ENCODE measurements around the gene ZFAND3. TPM values are rescaled to one million over a fixed set of nuclear protein-coding genes. Genes with fewer than 3 reads are reported as not detected.

ZFAND3 gene
- total RNA-seq, 2 experiments from 2014 or later = 34.4 to 37.0 TPM

DNA sequence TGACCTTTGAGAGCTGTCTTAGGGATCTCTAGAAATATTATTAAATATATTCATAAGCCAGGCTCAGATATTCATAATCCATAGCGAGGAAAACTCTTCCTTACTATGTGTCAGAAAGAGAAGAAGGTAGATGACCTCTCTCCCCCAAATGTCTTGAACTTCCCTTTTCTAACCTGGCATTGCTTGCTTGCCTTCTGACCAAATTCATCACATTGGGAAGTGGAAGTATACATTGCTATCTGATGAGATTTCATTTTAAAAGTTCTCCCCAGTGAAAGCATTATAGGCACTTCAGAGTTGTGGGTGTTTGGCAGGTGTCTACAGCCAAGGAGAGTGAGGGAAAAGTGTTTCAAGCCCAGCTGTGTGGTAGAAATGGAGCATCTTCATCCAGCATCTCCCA lies 197.3 kb downstream of the ZFAND3 start:
- H3K4me1 Mint-ChIP-seq (ENCODE audit: low read depth) = peaks cover 73% of the 10 kb centered on the region
- H3K27ac Mint-ChIP-seq = no peak overlapping the region
- Histone ChIP-seq H3K4me3 (ENCODE audit: low read length) (no peak overlapping the region), H3K4me1 (ENCODE audit: insufficient read depth, low read length) (no peaks in the 10 kb centered on the region), H3K9me3 (ENCODE audit: control insufficient read depth in 1 of 2, insufficient read depth in 1 of 2, low read length in 2 of 2) (no peaks in the 10 kb centered on the region), H3K27ac (ENCODE audit: low read depth in 1 of 2, low read length in 2 of 2) (no peak overlapping the region), H3K36me3 (ENCODE audit: insufficient read depth, low read length) (no peaks in the 10 kb centered on the region), H3K27me3 (ENCODE audit: control insufficient read depth in 1 of 2, insufficient read depth in 2 of 2, low read length in 2 of 2) (no peaks in the 10 kb centered on the region)
- H3K27me3 Mint-ChIP-seq = no peaks in the 10 kb centered on the region
- H3K4me3 Mint-ChIP-seq = no peak overlapping the region
- CTCF ChIA-PET = interaction anchor here (1.0 kb wide), 1 partner anchor 13 kb away, joined by 4 read pairs; no protein-coding TSS in a partner anchor
- TF ChIP-seq, protein P1, sequence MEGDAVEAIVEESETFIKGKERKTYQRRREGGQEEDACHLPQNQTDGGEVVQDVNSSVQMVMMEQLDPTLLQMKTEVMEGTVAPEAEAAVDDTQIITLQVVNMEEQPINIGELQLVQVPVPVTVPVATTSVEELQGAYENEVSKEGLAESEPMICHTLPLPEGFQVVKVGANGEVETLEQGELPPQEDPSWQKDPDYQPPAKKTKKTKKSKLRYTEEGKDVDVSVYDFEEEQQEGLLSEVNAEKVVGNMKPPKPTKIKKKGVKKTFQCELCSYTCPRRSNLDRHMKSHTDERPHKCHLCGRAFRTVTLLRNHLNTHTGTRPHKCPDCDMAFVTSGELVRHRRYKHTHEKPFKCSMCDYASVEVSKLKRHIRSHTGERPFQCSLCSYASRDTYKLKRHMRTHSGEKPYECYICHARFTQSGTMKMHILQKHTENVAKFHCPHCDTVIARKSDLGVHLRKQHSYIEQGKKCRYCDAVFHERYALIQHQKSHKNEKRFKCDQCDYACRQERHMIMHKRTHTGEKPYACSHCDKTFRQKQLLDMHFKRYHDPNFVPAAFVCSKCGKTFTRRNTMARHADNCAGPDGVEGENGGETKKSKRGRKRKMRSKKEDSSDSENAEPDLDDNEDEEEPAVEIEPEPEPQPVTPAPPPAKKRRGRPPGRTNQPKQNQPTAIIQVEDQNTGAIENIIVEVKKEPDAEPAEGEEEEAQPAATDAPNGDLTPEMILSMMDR (IDR thresholded peaks at IDR 0.05) = no peak
- peaks cover 8% of the 10 kb centered on the region for H3K36me3 Mint-ChIP-seq (ENCODE audit: low read depth)
- ATAC-seq (ENCODE audit: poor library complexity) (no peak), DNase-seq (peak in 2 of 14 experiments; percentile 3 to 7)
- intact Hi-C loops (cut with DNase I, micrococcal nuclease) = no loop called here
- POLR2A ChIA-PET = no interaction called here
- H3K9me3 Mint-ChIP-seq = no peaks in the 10 kb centered on the region

DNA sequence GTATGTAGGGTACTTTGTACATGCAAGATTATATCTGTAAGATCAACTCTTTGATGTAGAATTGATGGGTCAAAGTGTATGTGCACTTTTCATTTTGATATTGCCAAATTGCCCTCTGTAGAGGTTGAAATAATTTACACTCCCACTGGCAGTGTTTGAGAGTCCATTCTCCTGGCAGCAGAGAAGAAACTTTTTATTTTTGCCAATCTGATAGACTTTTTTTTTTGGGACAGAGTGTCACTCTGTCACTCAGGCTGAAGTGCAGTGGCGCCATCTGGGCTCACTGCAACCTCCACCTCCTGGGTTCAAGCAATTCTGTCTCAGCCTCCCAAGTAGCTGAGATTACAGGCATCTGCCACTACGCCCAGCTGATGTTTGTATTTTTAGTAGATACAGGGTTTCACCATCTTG lies 199.2 kb downstream of the ZFAND3 start:
- Mint-ChIP-seq H3K27me3 (no peaks in the 10 kb centered on the region), H3K4me3 (no peak overlapping the region), H3K9me3 (no peaks in the 10 kb centered on the region), H3K36me3 (ENCODE audit: low read depth) (no peaks in the 10 kb centered on the region), H3K27ac (no peak overlapping the region), H3K4me1 (ENCODE audit: low read depth) (peaks cover 65% of the 10 kb centered on the region)
- POLR2A ChIA-PET = no interaction called here
- Histone ChIP-seq H3K27me3 (ENCODE audit: control insufficient read depth in 1 of 2, insufficient read depth in 2 of 2, low read length in 2 of 2) (no peaks in the 10 kb centered on the region), H3K4me1 (ENCODE audit: insufficient read depth, low read length) (no peaks in the 10 kb centered on the region), H3K4me3 (ENCODE audit: low read length) (no peak overlapping the region), H3K36me3 (ENCODE audit: insufficient read depth, low read length) (no peaks in the 10 kb centered on the region), H3K9me3 (ENCODE audit: control insufficient read depth in 1 of 2, insufficient read depth in 1 of 2, low read length in 2 of 2) (peaks cover 0 to 2% of the 10 kb centered on the region in 2 experiments), H3K27ac (ENCODE audit: low read depth in 1 of 2, low read length in 2 of 2) (no peak overlapping the region)
- TF ChIP-seq, protein P1 (IDR thresholded peaks at IDR 0.05) = no peak
- DNase-seq = no peak
- CTCF ChIA-PET = no interaction called here
- no peak for ATAC-seq (ENCODE audit: poor library complexity)
- intact Hi-C loops (cut with DNase I, micrococcal nuclease) = no loop called here

DNA sequence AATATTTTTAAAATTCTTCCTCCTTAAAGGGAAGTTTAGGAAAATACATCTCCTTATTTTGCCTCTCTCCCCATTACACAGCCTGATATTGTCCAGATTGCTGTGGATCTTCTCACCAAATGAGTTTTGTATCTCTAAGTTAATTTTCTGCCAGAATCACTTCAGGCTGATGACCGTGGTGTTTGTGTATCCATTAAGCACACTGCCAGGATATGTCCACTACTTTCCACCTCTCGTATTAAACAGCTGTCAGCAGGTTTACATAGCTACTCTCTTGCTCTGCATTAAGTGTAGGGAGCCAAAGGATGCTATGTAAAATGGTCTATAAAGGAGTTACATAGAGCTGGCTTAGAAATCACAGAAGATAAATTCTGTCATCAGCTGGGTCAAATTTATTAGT lies 201.1 kb downstream of the ZFAND3 start:
- Histone ChIP-seq H3K27me3 (ENCODE audit: control insufficient read depth in 1 of 2, insufficient read depth in 2 of 2, low read length in 2 of 2) (no peaks in the 10 kb centered on the region), H3K4me3 (ENCODE audit: low read length) (no peak overlapping the region), H3K4me1 (ENCODE audit: insufficient read depth, low read length) (no peaks in the 10 kb centered on the region), H3K9me3 (ENCODE audit: control insufficient read depth in 1 of 2, insufficient read depth in 1 of 2, low read length in 2 of 2) (peaks cover 0 to 9% of the 10 kb centered on the region in 2 experiments), H3K27ac (ENCODE audit: low read depth in 1 of 2, low read length in 2 of 2) (no peak overlapping the region), H3K36me3 (ENCODE audit: insufficient read depth, low read length) (no peaks in the 10 kb centered on the region)
- intact Hi-C loops (cut with DNase I, micrococcal nuclease) = no loop called here
- Mint-ChIP-seq H3K27ac (no peak overlapping the region), H3K36me3 (ENCODE audit: low read depth) (no peaks in the 10 kb centered on the region), H3K4me1 (ENCODE audit: low read depth) (peaks cover 61% of the 10 kb centered on the region), H3K27me3 (no peaks in the 10 kb centered on the region), H3K4me3 (no peak overlapping the region), H3K9me3 (no peaks in the 10 kb centered on the region)
- POLR2A ChIA-PET = no interaction called here
- ATAC-seq (ENCODE audit: poor library complexity) (no peak), DNase-seq (no peak)
- CTCF ChIA-PET = no interaction called here
- TF ChIP-seq, protein P1 (IDR thresholded peaks at IDR 0.05) = no peak
